ENCODE results near the gene SLC6A20. TPM values are rescaled to one million over a fixed set of nuclear protein-coding genes. Genes with fewer than 3 reads are reported as not detected.

The SLC6A20 gene
- total RNA-seq, 1 donor from 2014 or later: not detected

- DNase-seq: no peak
- TF ChIP-seq CTCF (IDR thresholded peaks at IDR 0.05; ENCODE audit: borderline replicate concordance): no peak
- Histone ChIP-seq H3K27me3 (ENCODE audit: low read depth) (no peaks in the 10 kb centered on the region), H3K4me1 (no peaks in the 10 kb centered on the region), H3K36me3 (no peaks in the 10 kb centered on the region), H3K4me3 (no peak overlapping the region), H3K27ac (replicated peaks) (no peak overlapping the region), H3K9me3 (replicated peaks) (no peaks in the 10 kb centered on the region)
- intact Hi-C loops (cut with micrococcal nuclease): no loop called here
Observed at GRCh38 chr3:45778761-45779201, 17.6 kb downstream of the SLC6A20 start.

GRCh38 chr3:45777746-45778386 is 18.5 kb downstream of the SLC6A20 start:
- Histone ChIP-seq H3K36me3 (no peaks in the 10 kb centered on the region), H3K9me3 (replicated peaks) (no peaks in the 10 kb centered on the region), H3K4me3 (no peak overlapping the region), H3K4me1 (no peaks in the 10 kb centered on the region), H3K27ac (replicated peaks) (no peak overlapping the region), H3K27me3 (ENCODE audit: low read depth) (no peaks in the 10 kb centered on the region)
- intact Hi-C loops (cut with micrococcal nuclease): no loop called here
- no peak for TF ChIP-seq CTCF (IDR thresholded peaks at IDR 0.05; ENCODE audit: borderline replicate concordance)
- no peak for DNase-seq

- Histone ChIP-seq H3K36me3 (no peaks in the 10 kb centered on the region), H3K9me3 (replicated peaks) (no peaks in the 10 kb centered on the region), H3K4me3 (no peak overlapping the region), H3K27me3 (ENCODE audit: low read depth) (no peaks in the 10 kb centered on the region), H3K27ac (replicated peaks) (no peak overlapping the region), H3K4me1 (no peaks in the 10 kb centered on the region)
- intact Hi-C loops (cut with micrococcal nuclease): no loop called here
- no peak for DNase-seq
- no peak for TF ChIP-seq CTCF (IDR thresholded peaks at IDR 0.05; ENCODE audit: borderline replicate concordance)
Observed at GRCh38 chr3:45777111-45777745, 19.1 kb downstream of the SLC6A20 start.

DNA sequence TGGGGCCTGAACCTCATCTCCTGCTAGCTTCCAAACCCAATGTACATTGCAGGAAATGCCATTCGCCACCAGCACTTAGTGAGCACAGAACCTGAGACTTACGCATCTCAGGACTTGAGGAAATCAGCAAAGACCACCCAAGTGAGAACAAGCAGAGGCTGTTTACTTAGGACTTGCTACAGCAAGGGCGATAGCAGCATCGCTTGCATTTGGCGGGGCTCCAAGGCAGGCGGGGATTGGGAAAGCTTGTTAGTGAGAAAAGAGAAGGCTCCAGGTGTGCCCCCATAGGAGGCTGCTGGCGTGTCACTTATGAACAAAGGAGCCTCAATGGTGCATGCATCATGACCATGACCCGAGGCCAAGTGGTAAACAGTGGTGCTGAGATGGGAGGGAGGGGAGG is 19.7 kb downstream of the SLC6A20 start:
- Histone ChIP-seq H3K4me1 (no peaks in the 10 kb centered on the region), H3K36me3 (no peaks in the 10 kb centered on the region), H3K27me3 (ENCODE audit: low read depth) (no peaks in the 10 kb centered on the region), H3K9me3 (replicated peaks) (no peaks in the 10 kb centered on the region), H3K4me3 (no peak overlapping the region), H3K27ac (replicated peaks) (no peak overlapping the region)
- intact Hi-C loops (cut with micrococcal nuclease): no loop called here
- no peak for DNase-seq
- TF ChIP-seq CTCF (IDR thresholded peaks at IDR 0.05; ENCODE audit: borderline replicate concordance): no peak

DNA sequence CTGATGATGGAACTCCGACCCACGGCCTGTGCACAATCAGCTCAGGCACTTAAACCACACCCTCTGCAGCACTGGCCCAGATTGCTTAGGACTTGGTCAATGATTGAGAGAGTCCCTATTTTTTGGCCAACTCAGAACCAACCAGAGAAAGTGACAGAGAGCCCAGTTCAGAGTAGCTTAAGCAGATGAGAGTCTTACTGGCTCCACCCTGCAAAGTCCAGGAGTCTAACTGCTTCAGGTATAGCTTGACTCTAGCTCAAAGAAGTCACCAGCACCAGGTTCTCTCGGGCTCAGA is 20.1 kb downstream of the SLC6A20 start:
- no peaks in the 10 kb centered on the region for H3K36me3 ChIP-seq
- H3K4me1 ChIP-seq: no peaks in the 10 kb centered on the region
- H3K27me3 ChIP-seq (ENCODE audit: low read depth): no peaks in the 10 kb centered on the region
- no peak overlapping the region for H3K4me3 ChIP-seq
- no peak for DNase-seq
- intact Hi-C loops (cut with micrococcal nuclease): no loop called here
- no peaks in the 10 kb centered on the region for H3K9me3 ChIP-seq (replicated peaks)
- H3K27ac ChIP-seq (replicated peaks): no peak overlapping the region
- no peak for TF ChIP-seq CTCF (IDR thresholded peaks at IDR 0.05; ENCODE audit: borderline replicate concordance)

Measured in left ventricle myocardium inferior (tissue), 1 donor.